Esophagus mucosa (tissue), 1 donor: Measurements from ENCODE around the gene TMEM132C. TPM values are rescaled to one million over a fixed set of nuclear protein-coding genes. Genes with fewer than 3 reads are reported as not detected.
"Not testable (repeated sequence)": the region's sequence is repeated elsewhere in the genome, so short reads cannot be mapped to it uniquely, and the experiment has no call there.

ENCODE experiments used
- ATAC-seq: fragments of 200-7000 bp; cut with Tn5 transposase; one replicate; pipeline ENCODE4 v1.9.1; 2020
- total RNA-seq: library from RNA; stranded (reverse); gene quantifications from one replicate; pipeline ENCODE4 v1.2.4, GENCODE V29; 2023
- donor health status: DM: yes; HTN: yes; CAD: no.

The TMEM132C gene
- total RNA-seq, 1 donor from 2014 or later, result 0.16 TPM

DNA sequence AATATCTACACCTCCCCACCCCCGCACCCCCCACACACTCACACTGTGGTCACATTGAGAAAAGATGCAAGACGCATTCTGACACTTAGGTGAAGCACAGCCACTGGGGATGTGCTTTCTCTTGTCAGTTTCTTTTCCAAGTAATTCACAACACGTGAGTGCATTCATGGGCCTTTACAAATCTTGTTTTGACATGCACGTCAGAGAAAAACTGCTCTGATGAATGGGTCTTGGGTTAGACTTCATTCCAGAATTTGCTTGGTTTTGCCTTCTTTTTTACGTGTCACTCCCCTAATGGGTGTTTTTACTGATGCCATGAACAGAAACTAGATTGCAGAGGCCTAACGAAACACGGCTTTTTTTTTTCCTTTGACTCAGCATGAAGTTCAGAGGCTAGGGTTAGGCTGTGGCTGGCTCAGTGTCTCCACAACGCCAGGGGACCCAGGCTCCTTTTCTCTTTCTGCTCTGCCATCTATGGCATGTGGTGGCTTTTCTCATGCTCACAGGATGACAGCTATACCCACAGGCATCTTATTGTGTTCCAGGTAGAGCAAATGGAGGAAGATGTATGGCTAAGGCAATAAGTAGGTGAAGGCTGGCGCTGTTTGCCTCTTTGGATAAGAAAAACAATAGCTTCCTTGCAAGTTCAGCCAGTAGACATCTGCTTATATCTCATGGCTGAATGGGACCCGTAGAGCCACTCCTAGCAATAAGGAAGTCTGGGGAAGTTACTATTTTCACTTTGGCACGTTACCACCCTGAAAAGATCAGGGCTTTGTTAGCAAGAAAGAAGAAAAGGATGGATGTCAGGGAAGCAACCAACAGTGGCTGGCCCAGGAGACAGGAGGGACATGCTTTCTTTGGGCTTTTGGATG, 303.5 kb downstream of the TMEM132C start:
- ATAC-seq, result no peak

DNA sequence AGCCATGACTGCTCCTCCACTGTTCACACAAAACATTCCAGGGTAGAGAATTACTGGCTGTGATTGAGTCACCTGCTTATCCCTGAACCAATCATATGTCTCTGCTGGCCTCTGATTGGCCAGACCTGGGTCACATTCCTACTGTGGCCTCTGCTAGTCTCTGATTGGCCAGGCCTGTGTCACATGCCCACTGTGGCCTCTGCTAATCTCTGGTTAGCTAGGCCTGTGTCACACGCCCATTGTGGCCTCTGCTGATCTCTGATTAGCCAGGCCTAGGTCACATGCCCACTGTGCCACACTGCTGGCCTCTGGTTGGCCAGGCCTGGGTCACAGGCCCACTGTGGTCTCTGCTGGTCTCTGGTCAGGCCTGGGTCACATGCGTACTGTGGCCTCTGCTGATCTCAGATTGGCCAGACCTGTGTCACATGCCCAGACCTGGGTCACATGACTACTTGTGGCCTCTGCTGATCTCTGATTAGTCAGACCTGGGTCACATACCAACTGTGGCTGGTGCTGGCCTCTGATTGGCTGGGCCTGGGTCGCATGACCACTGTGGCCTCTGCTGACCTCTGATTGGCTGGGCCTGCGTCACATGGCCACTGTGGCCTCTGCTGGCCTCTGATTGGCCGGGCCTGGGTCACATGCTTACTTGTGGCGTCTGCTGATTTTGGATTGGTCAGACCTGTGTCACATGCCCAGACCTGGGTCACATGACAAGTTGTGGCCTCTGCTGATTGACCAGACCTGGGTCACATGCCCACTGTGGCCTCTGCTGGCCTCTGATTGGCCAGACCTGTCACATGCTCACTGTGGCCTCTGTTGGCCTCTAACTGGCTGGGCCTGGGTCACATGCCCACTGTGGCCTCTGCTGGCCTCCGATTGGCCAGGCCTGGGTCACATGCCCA, 305.2 kb downstream of the TMEM132C start:
- no peak for ATAC-seq

DNA sequence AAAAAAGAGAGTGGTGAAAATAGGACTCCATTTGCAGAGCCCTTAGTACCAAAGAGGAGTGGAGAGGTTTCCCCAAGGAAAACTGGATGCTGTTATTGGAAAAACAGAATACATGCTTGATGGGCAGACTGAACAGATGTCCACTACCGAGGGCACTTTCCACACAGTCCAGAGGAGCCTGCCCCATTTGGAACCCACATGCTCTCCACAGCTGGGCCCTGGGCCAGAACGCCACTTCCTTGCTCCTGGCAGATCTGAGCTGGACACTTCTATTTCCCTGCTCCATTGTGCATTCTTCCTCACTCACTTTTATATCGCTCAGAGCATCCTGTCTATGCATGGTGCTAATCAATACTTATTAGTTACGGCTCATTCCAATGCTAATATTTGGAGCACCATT, 306.9 kb downstream of the TMEM132C start:
- no peak for ATAC-seq

DNA sequence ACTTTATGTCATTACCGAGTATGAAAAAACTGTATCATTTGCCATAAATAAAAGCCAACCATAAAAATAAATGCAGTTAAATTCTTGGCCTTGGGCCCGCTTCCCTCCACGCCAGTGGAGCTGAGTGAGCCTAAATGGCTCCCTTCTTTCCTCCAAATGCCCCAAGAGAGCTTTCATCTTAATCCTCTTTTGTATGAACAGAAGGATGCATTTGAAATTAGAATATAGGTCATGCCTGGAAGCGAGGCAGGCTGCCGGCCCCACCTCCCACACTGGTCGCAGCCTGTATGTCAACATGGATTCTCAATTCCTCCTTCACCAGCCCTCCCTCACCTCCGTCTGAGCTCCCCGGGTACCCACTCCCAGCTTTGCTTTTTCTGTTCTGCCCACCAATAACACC, 311.1 kb downstream of the TMEM132C start:
- ATAC-seq, result no peak

DNA sequence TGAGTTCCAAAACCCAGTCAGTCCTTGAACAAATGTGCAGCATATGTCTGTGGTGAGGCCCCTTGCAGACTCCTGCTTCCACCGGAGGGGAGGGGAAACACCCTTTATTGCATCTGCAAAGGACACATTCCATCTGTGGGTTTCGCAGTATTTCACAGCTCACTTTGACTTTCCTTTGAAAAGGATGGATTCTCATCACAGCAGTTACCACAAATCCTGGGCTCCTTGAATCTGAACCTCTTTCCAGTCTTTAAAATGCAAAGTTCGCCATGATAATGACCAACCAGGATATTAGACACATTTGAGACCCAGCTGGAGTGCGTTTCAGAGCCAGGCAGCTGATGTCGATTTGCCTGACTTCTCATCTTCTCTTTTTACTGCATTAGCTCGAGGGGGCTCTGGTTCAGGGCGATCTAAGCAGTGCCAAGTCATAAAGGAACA, 314.4 kb downstream of the TMEM132C start:
- no peak for ATAC-seq

DNA sequence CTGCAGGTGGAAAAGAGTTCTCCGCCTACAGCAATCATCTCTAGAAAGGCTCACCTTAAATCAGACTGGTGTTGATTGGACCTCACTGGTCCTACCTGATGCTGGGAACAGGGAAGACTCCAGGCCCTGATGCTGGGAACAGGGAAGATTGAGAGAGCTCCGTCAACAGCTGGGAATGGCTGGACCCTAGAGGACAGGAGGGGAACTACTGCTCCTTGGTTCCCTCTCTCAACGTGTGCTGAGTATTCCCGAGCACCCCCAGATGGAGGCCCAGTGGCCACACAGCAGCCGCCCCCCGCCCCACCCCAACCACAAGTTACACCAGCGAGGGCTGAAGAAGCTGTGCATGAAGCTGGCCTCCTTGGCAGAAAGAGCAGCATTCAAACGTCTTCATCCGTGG, 316.5 kb downstream of the TMEM132C start:
- no peak for ATAC-seq

DNA sequence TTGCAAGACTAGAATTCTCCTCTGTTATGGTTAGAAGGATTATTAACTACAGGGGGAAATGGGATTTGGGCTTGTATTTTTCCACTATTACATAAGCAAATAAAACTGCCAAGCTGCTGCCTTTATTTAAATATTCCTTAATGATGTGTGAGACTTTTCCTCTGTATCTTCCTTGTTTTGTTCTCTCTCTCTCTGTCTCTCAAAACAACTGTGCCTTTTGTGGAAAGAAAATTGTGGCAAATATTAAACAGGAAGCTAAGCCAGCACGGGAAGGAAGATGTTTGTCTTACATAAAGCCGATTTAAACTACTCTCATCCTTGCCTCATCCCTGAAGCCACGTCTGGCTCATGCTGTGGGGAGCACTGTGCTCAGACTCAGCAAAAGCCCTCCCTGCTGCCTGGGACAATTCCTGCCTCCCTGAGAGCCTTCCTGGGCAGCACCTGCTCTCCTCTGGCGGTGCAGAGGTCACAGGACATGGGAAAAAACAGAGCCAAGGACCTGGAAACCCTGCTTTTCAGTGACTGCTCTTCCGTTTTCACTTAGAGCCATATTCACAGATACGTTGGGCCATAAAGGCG, 319.6 kb downstream of the TMEM132C start:
- no peak for ATAC-seq

DNA sequence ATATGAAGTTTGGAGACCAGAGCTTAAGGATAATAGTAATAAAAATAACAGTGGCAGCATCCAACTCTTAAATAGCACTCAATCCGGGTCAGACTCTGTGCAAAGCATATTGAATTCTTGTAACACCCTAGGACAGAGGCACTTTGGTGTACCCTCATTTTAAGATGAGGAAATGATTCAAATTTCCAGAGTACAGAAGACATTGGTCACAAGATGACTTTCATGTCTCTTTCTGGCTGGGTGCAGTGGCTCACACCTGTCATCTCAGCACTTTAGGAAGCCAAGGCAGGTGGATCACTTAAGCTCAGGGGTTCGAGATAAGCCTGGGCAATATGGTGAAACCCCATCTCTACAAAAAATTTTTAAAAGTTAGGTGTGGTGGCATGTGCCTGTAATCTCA, 320.9 kb downstream of the TMEM132C start:
- no peak for ATAC-seq

DNA sequence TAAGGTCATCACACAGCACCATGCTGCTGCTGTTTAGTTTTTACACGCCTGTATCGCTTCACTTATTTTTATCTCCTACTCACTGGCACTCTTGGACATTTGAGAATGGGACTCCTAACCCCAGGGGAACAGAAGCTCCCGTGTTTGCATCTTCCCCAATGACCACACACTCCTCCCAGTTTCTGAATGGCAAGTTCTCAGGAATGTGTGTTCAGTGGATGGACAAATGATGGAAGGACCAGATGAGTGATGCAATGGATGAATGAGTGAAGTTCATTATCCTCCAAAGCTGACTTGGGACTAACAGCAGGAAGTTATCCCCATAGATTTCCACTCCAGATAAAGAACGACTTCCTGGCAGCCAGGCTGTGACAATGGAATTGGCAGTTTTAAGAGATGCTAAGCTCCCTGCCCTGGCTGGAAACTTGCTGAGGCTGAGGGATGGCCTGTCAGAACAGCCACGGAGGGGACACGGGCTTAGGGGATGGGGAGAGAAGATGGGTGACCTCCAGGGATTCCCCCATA, 325.3 kb downstream of the TMEM132C start:
- ATAC-seq, result no peak

DNA sequence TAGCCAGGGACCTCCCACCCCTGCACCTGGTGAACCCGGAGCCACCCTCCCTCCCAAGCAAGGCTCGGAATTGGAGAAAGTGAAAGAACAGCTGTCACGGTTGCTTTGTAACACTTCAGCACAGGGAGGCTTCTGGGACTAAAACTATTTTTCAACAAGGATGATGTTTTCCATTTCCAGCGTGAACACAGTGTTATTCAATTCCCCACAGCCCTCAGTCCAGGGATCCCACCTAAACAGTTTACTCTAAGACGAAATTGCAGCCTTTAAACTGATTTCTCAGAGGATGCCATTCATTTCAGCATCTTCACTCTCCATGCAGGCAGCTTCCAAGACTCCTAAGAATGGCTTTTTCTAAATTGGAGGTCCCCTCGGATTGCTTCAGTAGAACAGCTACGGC, 327.6 kb downstream of the TMEM132C start:
- ATAC-seq, result no peak

DNA sequence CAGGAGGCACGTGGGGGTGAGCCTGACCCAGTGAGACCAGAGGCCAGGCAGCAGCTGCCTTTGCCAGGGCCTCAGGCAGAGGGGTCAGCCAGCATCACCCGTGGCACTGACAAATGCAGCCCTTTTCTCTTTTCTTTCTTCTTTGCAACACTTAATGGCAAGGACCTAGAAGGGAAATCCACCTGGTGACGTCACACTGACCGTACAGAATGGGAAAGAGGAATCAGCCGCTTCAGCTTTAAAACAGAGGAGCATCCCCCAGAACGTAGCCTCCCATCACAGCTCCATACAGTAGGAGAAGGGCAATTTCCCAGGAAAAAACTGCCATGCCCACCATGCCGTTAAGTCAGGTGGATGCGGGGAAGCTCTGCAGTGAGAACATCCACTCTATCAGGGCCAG, 328.6 kb downstream of the TMEM132C start:
- ATAC-seq, result no peak

DNA sequence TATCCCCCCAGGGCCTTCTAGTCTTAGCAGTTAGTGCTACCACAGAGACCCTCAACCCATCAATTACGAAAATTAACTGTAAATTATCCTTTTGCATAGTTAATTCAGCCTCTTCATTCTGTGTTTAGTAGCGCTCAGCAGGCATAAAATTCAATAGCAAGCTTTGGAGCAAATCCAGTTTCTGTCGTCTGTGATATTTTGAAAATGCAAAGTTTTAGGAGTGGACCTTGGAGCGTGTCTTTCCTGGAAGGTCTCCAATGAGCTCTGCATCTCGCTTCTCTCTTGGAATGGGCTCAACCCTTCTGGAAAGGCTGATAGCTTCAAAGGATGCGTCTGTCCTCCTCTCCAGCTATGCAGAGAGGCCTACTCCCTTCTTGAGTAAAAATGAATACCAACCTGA, 333.9 kb downstream of the TMEM132C start:
- no peak for ATAC-seq

DNA sequence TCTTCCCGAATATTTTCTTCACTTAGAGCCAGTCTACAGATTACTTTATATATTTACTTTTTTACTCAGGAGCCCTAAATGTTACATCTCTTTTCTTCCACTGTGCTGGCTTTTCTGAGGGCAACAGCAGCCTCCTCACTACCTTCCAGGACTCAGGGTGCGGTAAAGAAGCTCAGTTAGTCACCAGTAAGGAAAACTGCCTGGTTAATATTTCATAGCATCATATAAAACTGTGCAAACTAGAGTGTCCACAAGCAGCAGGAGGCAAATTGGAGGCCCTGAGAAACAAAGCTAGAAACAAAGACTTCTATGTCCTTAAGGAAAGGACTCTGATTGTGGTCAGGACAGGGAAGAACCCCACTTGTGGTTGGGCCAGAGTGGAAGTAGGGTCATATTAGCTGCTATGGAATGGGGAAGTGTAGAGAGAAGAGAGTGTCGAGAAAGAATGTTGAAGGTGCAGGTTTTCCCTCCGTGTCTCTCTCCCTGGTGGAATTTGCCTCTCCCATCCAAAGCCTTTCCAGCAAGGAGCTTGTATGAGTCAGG, 336.7 kb downstream of the TMEM132C start:
- no peak for ATAC-seq

DNA sequence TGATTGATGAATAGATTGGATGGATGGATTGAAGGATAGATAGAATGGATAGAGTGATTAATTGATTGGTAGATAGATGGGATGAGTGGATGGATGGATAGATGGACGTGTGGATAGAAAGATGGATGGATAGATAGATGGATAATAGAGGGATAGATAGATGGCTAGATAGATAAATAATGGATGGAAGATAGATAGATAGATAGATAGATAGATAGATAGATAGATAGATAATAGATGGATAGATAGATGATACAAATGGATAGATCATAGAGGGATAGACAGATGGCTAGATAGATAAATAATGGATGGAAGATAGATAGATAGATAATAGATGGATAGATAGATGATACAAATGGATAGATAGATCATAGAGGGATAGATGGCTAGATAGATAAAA, 337.2 kb downstream of the TMEM132C start:
- ATAC-seq, result not testable (repeated sequence)

DNA sequence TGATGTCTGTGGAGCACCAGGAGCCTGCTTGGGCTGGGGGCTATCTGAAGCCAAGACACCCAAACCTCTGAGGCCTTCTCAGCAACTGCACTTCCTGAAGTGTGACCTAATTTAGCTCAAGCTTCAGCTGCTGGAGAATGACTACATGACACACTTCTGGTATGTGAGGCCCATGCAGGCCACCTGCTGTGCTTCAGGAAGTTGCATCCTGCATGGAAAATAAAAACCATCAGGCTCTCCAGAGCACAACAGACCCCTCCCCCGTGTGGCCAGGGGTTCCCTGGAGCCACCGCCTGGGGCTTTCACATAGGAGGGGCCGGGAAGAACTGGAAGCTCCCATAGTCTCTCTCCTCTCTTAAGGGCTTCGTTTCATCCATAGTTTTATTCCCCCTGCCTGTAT, 339.1 kb downstream of the TMEM132C start:
- no peak for ATAC-seq

DNA sequence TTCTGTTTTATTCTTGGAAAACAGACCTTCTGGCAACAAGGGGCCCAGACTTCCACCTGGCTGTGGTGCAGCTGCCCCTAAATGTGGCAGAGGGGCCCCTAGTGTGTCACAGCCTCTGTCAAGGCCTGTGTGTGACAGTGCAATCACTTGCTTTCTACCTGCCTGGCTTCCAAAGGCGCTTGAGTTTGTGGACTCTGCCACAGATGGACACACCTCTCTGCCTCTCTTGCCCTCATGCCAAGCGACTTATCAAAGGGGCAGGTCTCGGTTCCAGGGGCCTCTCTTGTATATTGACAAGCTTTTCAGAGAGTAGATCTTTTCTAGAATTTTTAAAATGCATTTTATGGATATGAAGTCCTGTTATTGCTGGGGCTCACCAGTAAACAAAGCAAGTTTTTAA, 339.6 kb downstream of the TMEM132C start:
- ATAC-seq, result no peak

DNA sequence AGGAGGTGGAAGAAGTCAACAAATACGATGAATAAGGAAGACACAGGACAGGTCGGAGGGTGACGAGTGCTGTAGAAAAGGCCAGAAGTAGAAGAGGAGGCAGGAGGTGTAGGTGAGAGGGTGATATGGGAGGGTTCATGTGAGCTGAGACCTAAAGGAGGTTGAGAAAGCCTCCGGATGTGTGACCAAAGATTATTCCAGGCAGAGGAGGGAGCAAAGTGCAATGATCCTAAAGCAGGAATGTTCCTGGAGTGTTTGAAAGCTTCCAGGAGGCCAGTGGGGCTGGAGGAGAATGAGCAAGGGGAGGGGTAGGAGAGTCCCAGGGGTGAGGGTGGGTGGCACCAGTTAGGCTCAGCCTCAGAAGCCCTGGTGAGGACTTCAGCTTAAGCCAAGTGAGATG, 340.0 kb downstream of the TMEM132C start:
- no peak for ATAC-seq

DNA sequence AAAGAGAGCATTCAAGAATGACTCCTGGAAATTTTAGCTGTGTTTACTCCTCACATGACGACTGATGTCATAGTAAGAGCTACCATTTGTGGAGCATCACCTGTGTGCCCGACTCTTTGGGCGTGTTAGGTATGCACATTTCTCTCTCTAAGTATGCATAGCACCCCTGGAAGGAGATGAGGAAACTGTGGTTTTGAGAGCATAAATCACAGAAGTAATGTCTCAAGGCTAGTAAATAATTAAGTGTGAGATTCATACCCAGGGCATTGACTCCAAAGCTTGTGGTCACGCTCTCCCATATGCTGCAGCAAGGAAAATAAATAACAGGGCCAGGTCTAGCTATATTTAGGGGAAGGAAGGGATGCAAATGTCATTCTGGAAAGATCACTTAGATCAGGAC, 340.7 kb downstream of the TMEM132C start:
- no peak for ATAC-seq

DNA sequence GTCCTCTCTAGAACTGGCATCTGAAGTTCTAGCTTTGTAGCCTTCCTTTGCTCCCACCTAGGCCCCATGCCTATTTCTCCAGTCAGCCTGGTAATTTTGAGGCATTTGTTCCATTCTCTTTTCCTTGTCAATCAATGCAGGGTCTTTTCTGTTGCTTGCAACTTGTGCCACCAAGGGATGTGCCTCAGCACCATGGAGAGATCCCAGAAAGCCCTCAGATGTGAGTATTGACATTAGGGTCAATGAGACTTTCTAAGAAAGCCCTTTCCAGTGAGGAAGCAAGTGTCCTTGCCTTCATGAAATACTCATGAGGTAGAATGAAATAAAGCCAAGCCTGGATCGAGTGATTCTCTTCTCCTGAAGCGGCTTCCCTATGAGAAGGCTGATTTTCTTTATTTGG, 342.9 kb downstream of the TMEM132C start:
- no peak for ATAC-seq

DNA sequence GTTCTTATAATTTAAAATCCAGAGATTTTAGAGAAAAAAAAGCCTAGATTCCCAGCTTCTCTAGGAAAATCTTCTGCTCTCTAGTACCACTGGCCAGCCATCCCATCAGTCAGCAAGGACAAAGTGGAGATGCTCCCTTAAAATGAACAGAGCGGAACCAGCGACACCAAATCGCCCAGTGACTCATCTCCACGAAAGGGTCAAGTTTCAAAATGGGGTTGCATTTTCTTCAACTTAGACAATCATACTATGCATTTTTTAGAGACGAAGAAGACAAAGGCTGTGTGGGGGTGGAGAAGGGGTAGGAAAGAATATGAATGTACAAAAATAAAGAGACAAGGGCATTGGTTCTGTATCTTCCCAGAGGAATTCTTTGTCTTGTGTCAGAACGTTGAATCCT, 344.8 kb downstream of the TMEM132C start:
- ATAC-seq, result no peak

DNA sequence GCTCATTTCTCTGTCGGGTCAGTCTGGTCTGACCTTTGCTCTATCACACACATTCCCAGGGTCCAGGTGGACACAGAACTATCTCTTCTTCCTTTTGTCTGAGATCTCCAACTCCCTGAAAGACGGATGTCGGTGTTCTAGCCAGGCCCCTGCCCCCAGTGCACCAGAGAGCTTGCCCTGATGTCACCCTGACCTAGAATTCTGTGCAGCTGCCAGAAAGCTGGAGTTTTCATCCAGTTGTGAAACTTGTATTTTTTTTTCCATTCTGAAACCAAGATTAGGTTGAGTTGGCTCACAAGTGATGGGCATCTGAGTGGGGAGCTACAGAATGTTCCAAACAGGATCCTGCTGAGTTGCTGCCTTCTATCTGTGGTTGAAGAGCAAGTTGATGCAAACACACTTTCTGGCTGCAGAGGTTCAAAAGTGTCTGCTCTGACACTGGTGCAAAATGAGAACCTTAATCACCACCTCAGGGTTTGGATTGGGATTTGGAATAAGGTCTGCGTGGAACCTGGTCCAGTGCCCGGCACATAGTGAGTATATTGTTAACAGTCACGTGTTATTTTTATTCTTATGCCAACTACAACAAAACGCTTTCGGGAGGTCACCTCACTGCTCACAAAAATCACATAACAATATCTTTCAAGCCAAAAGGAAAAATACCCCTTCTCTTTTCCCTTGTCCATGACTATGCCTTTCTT, 345.3 kb downstream of the TMEM132C start:
- ATAC-seq, result no peak
